Hepatocyte (in vitro differentiated cells): ENCODE measurements around the gene MPND. TPM values are rescaled to one million over a fixed set of nuclear protein-coding genes. Genes with fewer than 3 reads are reported as not detected.

ENCODE experiments used
- DNase-seq: peaks from one replicate; pipeline ENCODE4 v3.0.0-alpha.2; 2016; ENCODE audit warnings: low spot score
- H2AFZ ChIP-seq: fragments of 200-600 bp; sonication (generic); 2 replicates; pipeline ENCODE4 v1.6.0; 2016; ENCODE audit warnings: antibody characterized with exemption, mild to moderate bottlenecking
- H3K27ac ChIP-seq: fragments of 200-600 bp; sonication (generic); 2 replicates; pipeline ENCODE4 v1.5.1; 2016; ENCODE audit warnings: mild to moderate bottlenecking
- H3K27me3 ChIP-seq: fragments of 200-600 bp; sonication (generic); 2 replicates; pipeline ENCODE4 v1.6.1; 2016
- H3K36me3 ChIP-seq: fragments of 200-600 bp; sonication (generic); replicated peaks from 2 replicates; pipeline ENCODE4 v1.5.1; 2016; ENCODE audit warnings: low read depth; ENCODE audit not compliant: insufficient read depth
- H3K4me1 ChIP-seq: fragments of 200-600 bp; sonication (generic); 2 replicates; pipeline ENCODE4 v1.5.1; 2016; ENCODE audit warnings: mild to moderate bottlenecking, moderate library complexity; ENCODE audit not compliant: insufficient read depth
- H3K4me2 ChIP-seq: fragments of 200-600 bp; sonication (generic); 2 replicates; pipeline ENCODE4 v1.6.0; 2016
- H3K4me3 ChIP-seq: fragments of 200-600 bp; sonication (generic); 2 replicates; pipeline ENCODE4 v1.5.1; 2016; ENCODE audit warnings: mild to moderate bottlenecking
- H3K79me2 ChIP-seq: fragments of 200-600 bp; sonication (generic); 2 replicates; pipeline ENCODE4 v1.6.0; 2017; ENCODE audit warnings: mild to moderate bottlenecking
- H3K9me2 ChIP-seq: fragments of 200-600 bp; sonication (generic); replicated peaks from 2 replicates; pipeline ENCODE4 v1.6.0; 2017; ENCODE audit warnings: mild to moderate bottlenecking; ENCODE audit not compliant: insufficient read depth
- H3K9me3 ChIP-seq: fragments of 200-600 bp; sonication (generic); 2 replicates; pipeline ENCODE4 v1.5.1; 2016; ENCODE audit warnings: low read depth, mild to moderate bottlenecking
- H4K20me1 ChIP-seq: fragments of 200-600 bp; sonication (generic); 2 replicates; pipeline ENCODE4 v1.6.0; 2016; ENCODE audit warnings: mild to moderate bottlenecking; ENCODE audit not compliant: insufficient read depth, poor library complexity, severe bottlenecking
- EZH2 ChIP-seq: fragments of 200-600 bp; sonication (generic); IDR thresholded peaks from 2 replicates; pipeline ENCODE4 v1.6.1; 2016; ENCODE audit warnings: antibody characterized with exemption, mild to moderate bottlenecking, borderline replicate concordance
- EZH2phosphoT487 ChIP-seq: fragments of 200-600 bp; sonication (generic); IDR thresholded peaks from one replicate; pipeline ENCODE4 v1.6.1; 2018; ENCODE audit warnings: antibody characterized with exemption, mild to moderate bottlenecking, low read depth, moderate library complexity; ENCODE audit not compliant: unreplicated experiment, severe bottlenecking
- WGBS: methylation state at CpG from one replicate; pipeline ENCODE4 v1.1.6; 2016; ENCODE audit warnings: low lambda C conversion rate; ENCODE audit errors: missing lambda C conversion rate; 5-methylcytosine and 5-hydroxymethylcytosine counted together
- polyA plus RNA-seq: library from polyadenylated mRNA; unstranded; fragments of >200 nt; fragmentation: Nextera tagmentation; extraction: Ambion mirVana; gene quantifications from 2 replicates; pipeline ENCODE4 v1.2.1, GENCODE V29; 2016
- total RNA-seq: library from RNA; depleted of rRNA; stranded (reverse); fragments of >200 nt; gene quantifications from 2 replicates; pipeline ENCODE4 v1.2.3, GENCODE V29; 2014
- TF ChIP-seq, protein P1 (sequence below): fragments of 200-600 bp; sonication (generic); IDR thresholded peaks from 2 replicates; pipeline ENCODE4 v1.5.1; 2016; ENCODE audit warnings: antibody characterized with exemption, mild to moderate bottlenecking; ENCODE audit not compliant: poor library complexity

MPND gene
- total and polyA plus RNA-seq, 2 experiments from 2014 or later: 16.6 to 21.9 TPM

DNA sequence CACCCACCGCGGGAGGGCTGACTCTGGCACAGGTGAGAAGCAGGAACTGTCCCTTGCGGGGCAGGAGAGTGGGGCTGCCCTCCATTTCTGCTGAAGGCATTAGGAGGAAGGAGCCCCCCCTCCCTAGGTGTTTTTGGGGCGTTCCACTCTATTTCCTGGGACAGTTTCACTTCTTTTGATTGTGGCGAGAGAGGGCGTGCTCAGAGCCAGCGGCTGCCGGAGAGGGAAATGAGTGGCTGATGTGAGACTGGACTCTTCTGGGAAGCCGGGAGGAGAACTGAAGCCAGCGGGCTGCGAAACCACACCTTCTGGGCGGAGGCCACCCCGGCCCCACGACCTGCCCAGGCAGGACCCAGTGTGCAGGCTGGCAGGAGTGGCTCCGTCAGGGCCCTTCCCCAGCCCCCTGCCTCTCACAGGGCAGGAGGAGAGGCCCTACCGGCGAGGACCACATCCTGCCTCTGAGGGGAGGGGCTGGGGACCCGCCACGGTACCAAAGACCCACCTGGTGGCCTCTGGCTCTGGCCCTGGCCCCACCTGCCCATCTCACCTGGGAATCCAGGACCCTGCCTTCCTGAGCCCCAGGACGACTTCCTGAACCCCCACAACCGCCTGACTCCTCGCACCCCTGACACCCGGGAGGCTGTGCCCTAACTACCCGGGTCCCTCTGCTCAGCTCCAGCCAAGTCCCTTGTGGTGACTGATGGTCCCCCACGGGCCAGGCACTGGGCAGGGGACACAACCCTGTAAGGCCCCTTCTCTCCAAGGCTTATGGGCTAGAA is 25.9 kb downstream of the MPND start:
- Histone ChIP-seq H3K36me3 (no peaks in the 10 kb centered on the region), H3K4me1 (peaks cover 33% of the 10 kb centered on the region), H2AFZ (no peak overlapping the region), H3K27ac (peak overlapping the region; percentile 81), H3K9me3 (no peaks in the 10 kb centered on the region), H3K27me3 (no peaks in the 10 kb centered on the region), H3K4me3 (no peak overlapping the region), H4K20me1 (peaks cover 18% of the 10 kb centered on the region), H3K4me2 (peak overlapping the region; percentile 37), H3K9me2 (no peaks in the 10 kb centered on the region), H3K79me2 (peaks cover 77% of the 10 kb centered on the region)
- WGBS: 73% methylated on average over 25 of the region's 25 CpGs
- DNase-seq: no peak
- TF ChIP-seq, protein P1, sequence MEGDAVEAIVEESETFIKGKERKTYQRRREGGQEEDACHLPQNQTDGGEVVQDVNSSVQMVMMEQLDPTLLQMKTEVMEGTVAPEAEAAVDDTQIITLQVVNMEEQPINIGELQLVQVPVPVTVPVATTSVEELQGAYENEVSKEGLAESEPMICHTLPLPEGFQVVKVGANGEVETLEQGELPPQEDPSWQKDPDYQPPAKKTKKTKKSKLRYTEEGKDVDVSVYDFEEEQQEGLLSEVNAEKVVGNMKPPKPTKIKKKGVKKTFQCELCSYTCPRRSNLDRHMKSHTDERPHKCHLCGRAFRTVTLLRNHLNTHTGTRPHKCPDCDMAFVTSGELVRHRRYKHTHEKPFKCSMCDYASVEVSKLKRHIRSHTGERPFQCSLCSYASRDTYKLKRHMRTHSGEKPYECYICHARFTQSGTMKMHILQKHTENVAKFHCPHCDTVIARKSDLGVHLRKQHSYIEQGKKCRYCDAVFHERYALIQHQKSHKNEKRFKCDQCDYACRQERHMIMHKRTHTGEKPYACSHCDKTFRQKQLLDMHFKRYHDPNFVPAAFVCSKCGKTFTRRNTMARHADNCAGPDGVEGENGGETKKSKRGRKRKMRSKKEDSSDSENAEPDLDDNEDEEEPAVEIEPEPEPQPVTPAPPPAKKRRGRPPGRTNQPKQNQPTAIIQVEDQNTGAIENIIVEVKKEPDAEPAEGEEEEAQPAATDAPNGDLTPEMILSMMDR: no peak
- no peak for TF ChIP-seq EZH2phosphoT487
- no peak for TF ChIP-seq EZH2

DNA sequence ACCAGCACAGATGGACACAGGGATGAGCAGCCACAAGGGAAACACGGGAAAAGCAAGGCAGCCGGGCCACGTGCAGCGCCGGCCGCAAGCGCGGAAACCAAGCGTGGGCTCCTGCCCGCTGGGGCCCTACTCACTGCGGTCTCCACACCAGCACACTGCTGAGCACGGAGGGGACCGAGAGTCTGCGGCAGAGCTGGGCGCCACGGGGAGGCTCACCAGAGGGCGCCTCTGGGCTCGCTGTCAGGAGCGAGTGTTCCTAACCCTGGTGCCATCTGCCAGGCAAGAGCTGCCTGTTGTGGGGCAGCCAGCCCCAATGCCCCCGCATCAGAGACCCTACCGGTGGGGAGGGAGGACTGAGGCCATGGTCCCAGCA is 26.5 kb downstream of the MPND start:
- peak overlapping the region; percentile 81 for H3K27ac ChIP-seq
- WGBS: 71% methylated on average over 21 of the region's 21 CpGs
- DNase-seq: no peak
- H3K36me3 ChIP-seq: no peaks in the 10 kb centered on the region
- no peak overlapping the region for H2AFZ ChIP-seq
- peaks cover 80% of the 10 kb centered on the region for H3K79me2 ChIP-seq
- peaks cover 39% of the 10 kb centered on the region for H3K4me1 ChIP-seq
- H3K27me3 ChIP-seq: no peaks in the 10 kb centered on the region
- peaks cover 23% of the 10 kb centered on the region for H4K20me1 ChIP-seq
- no peak overlapping the region for H3K4me3 ChIP-seq
- TF ChIP-seq EZH2phosphoT487 (no peak), EZH2 (no peak)
- TF ChIP-seq, protein P1: peak; percentile 30
- no peaks in the 10 kb centered on the region for H3K9me3 ChIP-seq
- H3K4me2 ChIP-seq: peak overlapping the region; percentile 37
- no peaks in the 10 kb centered on the region for H3K9me2 ChIP-seq

DNA sequence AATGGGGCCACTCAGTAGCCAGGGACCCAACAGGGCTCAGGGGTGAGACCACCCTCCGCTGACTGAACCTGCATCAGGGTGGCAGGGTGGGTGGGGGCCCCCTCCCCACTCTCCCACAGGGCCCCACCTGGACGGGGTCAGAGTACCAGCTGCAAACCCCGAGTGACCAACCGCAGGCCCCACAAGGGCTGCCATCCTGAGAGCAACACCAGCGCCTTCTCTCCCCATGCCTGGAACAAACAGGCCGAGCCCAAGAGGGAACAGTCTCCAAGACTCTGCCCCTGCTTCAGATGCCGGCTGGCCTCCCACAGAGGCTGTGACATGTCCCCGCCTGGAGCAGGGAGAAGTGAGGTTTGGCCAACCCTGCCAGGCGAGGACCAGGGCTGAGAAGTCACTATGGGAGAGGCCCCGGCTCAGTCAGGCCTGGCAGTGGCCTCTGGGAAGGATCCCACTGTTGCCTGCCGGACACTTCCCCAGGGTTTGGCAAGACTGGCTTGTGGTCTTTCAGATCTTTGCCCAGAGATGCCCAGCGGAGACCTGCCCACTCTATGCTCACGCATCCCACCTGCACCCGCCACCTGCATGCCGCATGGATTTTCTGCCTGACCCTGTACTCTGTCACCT is 27.2 kb downstream of the MPND start:
- no peaks in the 10 kb centered on the region for H3K36me3 ChIP-seq
- DNase-seq: no peak
- no peak overlapping the region for H2AFZ ChIP-seq
- TF ChIP-seq, protein P1: no peak
- no peak for TF ChIP-seq EZH2
- TF ChIP-seq EZH2phosphoT487: no peak
- no peaks in the 10 kb centered on the region for H3K9me3 ChIP-seq
- no peak overlapping the region for H3K4me3 ChIP-seq
- H4K20me1 ChIP-seq: peaks cover 24% of the 10 kb centered on the region
- H3K79me2 ChIP-seq: peaks cover 84% of the 10 kb centered on the region
- H3K4me1 ChIP-seq: peaks cover 46% of the 10 kb centered on the region
- no peaks in the 10 kb centered on the region for H3K9me2 ChIP-seq
- no peaks in the 10 kb centered on the region for H3K27me3 ChIP-seq
- WGBS: 97% methylated on average over 13 of the region's 15 CpGs
- H3K27ac ChIP-seq: peak overlapping the region; percentile 51
- H3K4me2 ChIP-seq: no peak overlapping the region
